HepG2 (cell line): ENCODE data around the gene RBM45. TPM values are rescaled to one million over a fixed set of nuclear protein-coding genes. Genes with fewer than 3 reads are reported as not detected.

Source experiments
- AGO2 ChIP-seq: fragments of 200-400 bp; formaldehyde crosslinking; optimal IDR thresholded peaks from 2 replicates; pipeline ENCODE3; 2017; ENCODE audit warnings: mild to moderate bottlenecking, low read depth, low read length, moderate library complexity
- ATAD3A ChIP-seq: sonication (generic); formaldehyde crosslinking; IDR thresholded peaks from 2 replicates; pipeline ENCODE4 v1.4.0; 2020; ENCODE audit warnings: missing genetic modification reagents
- DPF2 ChIP-seq: sonication (generic); formaldehyde crosslinking; IDR thresholded peaks from 2 replicates; pipeline ENCODE4 v1.4.0; 2020; ENCODE audit warnings: mild to moderate bottlenecking, low read depth, missing genetic modification reagents, borderline replicate concordance
- GATAD1 ChIP-seq: IDR thresholded peaks from 2 replicates; pipeline ENCODE4 v1.6.1; 2016; ENCODE audit warnings: missing genetic modification reagents, missing compliant biosample characterization
- HNRNPH1 ChIP-seq: fragments of 200-400 bp; formaldehyde crosslinking; optimal IDR thresholded peaks from 2 replicates; pipeline ENCODE3; 2017; ENCODE audit warnings: mild to moderate bottlenecking, low read depth, low read length
- MAZ ChIP-seq, 2 experiments: sonication (generic) in 1 of 2; formaldehyde crosslinking in 1 of 2; IDR thresholded peaks; 2 replicates each; pipeline versions ENCODE4 v1.5.0 to v1.6.1; 2012 to 2020; ENCODE audit warnings: low read depth in 2 of 2, mild to moderate bottlenecking in 2 of 2, borderline replicate concordance in 1 of 2, improper control_type of control experiment in 1 of 2, low read length in 1 of 2, missing genetic modification reagents in 1 of 2, moderate library complexity in 1 of 2
- MTF1 ChIP-seq: sonication (generic); formaldehyde crosslinking; IDR thresholded peaks from 2 replicates; pipeline ENCODE4 v1.5.0; 2020; ENCODE audit warnings: missing genetic modification reagents
- MTF2 ChIP-seq: sonication (generic); formaldehyde crosslinking; IDR thresholded peaks from 2 replicates; pipeline ENCODE4 v1.5.0; 2020; ENCODE audit warnings: missing genetic modification reagents, borderline replicate concordance
- MXD3 ChIP-seq: IDR thresholded peaks from 2 replicates; pipeline ENCODE4 v1.6.1; 2016; ENCODE audit warnings: mild to moderate bottlenecking, missing biosample characterization, missing genetic modification reagents
- NFIB ChIP-seq: sonication (generic); formaldehyde crosslinking; IDR thresholded peaks from 2 replicates; pipeline ENCODE4 v1.9.0; 2021; ENCODE audit warnings: missing genetic modification reagents, mild to moderate bottlenecking, borderline replicate concordance
- NFYC ChIP-seq: IDR thresholded peaks from 2 replicates; pipeline ENCODE4 v1.6.1; 2016; ENCODE audit warnings: missing genetic modification reagents, missing compliant biosample characterization
- RFX1 ChIP-seq: fragments of 450-650 bp; IDR thresholded peaks from 2 replicates; pipeline ENCODE4 v1.6.1; 2017
- SIX4 ChIP-seq: sonication (generic); formaldehyde crosslinking; IDR thresholded peaks from 2 replicates; pipeline ENCODE4 v1.4.0; 2020; ENCODE audit warnings: missing genetic modification reagents
- ZEB1 ChIP-seq: IDR thresholded peaks from 2 replicates; pipeline ENCODE4 v1.6.1; 2012; ENCODE audit warnings: mild to moderate bottlenecking, low read depth, inconsistent platforms; ENCODE audit not compliant: insufficient replicate concordance
- ZFY ChIP-seq: sonication (generic); formaldehyde crosslinking; IDR thresholded peaks from 2 replicates; pipeline ENCODE4 v1.4.0; 2020; ENCODE audit warnings: missing genetic modification reagents
- ZMAT5 ChIP-seq: sonication (generic); formaldehyde crosslinking; IDR thresholded peaks from 2 replicates; pipeline ENCODE4 v1.5.0; 2020; ENCODE audit warnings: mild to moderate bottlenecking, low read depth, missing genetic modification reagents, borderline replicate concordance
- ZNF30 ChIP-seq: sonication (generic); formaldehyde crosslinking; IDR thresholded peaks from 2 replicates; pipeline ENCODE4 v1.5.0; 2020; ENCODE audit warnings: mild to moderate bottlenecking, missing genetic modification reagents
- ZNF496 ChIP-seq: sonication (generic); formaldehyde crosslinking; IDR thresholded peaks from 2 replicates; pipeline ENCODE4 v1.8.1; 2023; ENCODE audit warnings: mild to moderate bottlenecking, moderate library complexity, missing genetic modification reagents; ENCODE audit not compliant: insufficient replicate concordance
- polyA plus RNA-seq, 8 experiments: library from polyadenylated mRNA; depleted of rRNA in 3 of 8; stranded (reverse) in 7 of 8; unstranded in 1 of 8; fragments of >200 nt; fragmentation: Illumina TruSeq in 4 of 8; extraction: Trizol in 4 of 8; gene quantifications; 2 replicates each; pipeline versions ENCODE4 v1.2.1 to v1.2.3, GENCODE V29; 2011 to 2016; ENCODE audit warnings: low read depth in 4 of 8, missing spikeins in 1 of 8, mixed read lengths in 1 of 8; ENCODE audit not compliant: insufficient read depth in 1 of 8
- total RNA-seq, 5 experiments: library from RNA; depleted of rRNA; stranded (reverse); fragments of >200 nt; fragmentation: Illumina TruSeq; extraction: Trizol; gene quantifications; 2 replicates each; pipeline ENCODE4 v1.2.3, GENCODE V29; 2016; ENCODE audit warnings: low read depth in 1 of 5
- TF ChIP-seq, protein P1 (sequence below): sonication (generic); formaldehyde crosslinking; IDR thresholded peaks from 2 replicates; pipeline ENCODE4 v1.5.0; 2020; ENCODE audit warnings: mild to moderate bottlenecking, missing genetic modification reagents
- TF ChIP-seq, protein P2 (sequence below): sonication (generic); formaldehyde crosslinking; IDR thresholded peaks from 2 replicates; pipeline ENCODE4 v1.4.0; 2020; ENCODE audit warnings: missing genetic modification reagents
- TF ChIP-seq, protein P3 (sequence below): sonication (generic); formaldehyde crosslinking; conservative IDR thresholded peaks from 2 replicates; pipeline ENCODE4 v1.5.0; 2020; ENCODE audit warnings: missing genetic modification reagents

The RBM45 gene
- total and polyA plus RNA-seq, 2 of the 13 experiments (the other 11 are each of a cell fraction or from before 2014, with no cell fraction given) = 5.7 to 25.2 TPM

DNA sequence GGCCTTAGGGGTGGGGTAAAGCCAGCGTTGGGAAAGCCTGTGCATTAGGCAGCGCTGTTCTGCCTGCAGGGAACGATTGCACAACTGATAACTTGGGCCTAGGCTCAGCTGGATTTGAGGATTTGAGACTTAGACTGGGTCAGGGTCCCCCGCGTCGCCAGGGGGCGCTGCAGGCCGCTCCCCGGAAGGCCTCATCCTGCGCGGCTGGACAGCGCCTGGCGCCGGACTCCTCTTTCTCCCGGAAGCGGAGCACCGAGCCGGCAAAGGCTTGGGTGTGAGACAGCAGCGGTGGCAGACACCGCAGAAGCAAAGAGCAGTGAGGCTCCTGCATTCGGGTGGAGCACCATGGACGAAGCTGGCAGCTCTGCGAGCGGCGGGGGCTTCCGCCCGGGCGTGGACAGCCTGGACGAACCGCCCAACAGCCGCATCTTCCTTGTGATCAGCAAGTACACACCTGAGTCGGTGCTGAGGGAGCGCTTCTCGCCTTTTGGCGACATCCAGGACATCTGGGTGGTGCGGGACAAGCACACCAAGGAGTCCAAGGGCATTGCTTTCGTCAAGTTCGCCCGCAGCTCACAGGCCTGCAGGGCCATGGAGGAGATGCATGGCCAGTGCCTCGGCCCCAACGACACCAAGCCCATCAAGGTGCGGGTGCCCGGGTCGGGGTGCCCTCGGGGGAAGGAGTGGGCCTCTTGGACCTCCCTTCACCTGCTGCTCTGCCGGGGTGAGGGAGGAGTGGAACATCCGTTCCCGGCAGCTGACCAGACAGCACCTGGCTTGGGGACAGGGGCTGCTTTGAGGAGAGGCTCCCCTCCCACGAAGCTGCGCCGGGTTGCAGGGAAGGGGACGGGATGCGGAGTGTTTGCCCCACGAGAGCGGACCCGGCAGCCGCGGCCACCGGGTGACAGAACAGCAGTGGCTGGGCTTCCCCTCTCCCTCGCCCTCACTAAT is at the start of gene RBM45 (continued):
- no peak for TF ChIP-seq NFIB (CRISPR knock-in tag)
- no peak for TF ChIP-seq MTF1 (CRISPR knock-in tag)
- TF ChIP-seq MXD3 (CRISPR knock-in tag) = peak; percentile 90
- TF ChIP-seq HNRNPH1 = no peak
- TF ChIP-seq ZNF30 = no peak
- peak; percentile 71 for TF ChIP-seq AGO2
- peak; percentile 82 for TF ChIP-seq SIX4 (CRISPR knock-in tag)
- TF ChIP-seq ZNF496 (CRISPR knock-in tag) = no peak
- peak; percentile 97 for TF ChIP-seq MTF2 (CRISPR knock-in tag)
- peak; percentile 21; the same call in 1 of the 2 replicates for TF ChIP-seq MAZ (IDR thresholded peaks at IDR 0.05; ENCODE audit: borderline replicate concordance, low read depth, low read length)
- TF ChIP-seq MAZ (CRISPR knock-in tag; IDR thresholded peaks at IDR 0.05; ENCODE audit: low read depth) = peak; percentile 97
- peak; percentile 99 for TF ChIP-seq ZFY (CRISPR knock-in tag)
- TF ChIP-seq, protein P1, sequence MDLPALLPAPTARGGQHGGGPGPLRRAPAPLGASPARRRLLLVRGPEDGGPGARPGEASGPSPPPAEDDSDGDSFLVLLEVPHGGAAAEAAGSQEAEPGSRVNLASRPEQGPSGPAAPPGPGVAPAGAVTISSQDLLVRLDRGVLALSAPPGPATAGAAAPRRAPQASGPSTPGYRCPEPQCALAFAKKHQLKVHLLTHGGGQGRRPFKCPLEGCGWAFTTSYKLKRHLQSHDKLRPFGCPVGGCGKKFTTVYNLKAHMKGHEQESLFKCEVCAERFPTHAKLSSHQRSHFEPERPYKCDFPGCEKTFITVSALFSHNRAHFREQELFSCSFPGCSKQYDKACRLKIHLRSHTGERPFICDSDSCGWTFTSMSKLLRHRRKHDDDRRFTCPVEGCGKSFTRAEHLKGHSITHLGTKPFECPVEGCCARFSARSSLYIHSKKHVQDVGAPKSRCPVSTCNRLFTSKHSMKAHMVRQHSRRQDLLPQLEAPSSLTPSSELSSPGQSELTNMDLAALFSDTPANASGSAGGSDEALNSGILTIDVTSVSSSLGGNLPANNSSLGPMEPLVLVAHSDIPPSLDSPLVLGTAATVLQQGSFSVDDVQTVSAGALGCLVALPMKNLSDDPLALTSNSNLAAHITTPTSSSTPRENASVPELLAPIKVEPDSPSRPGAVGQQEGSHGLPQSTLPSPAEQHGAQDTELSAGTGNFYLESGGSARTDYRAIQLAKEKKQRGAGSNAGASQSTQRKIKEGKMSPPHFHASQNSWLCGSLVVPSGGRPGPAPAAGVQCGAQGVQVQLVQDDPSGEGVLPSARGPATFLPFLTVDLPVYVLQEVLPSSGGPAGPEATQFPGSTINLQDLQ (CRISPR knock-in tag) = peak; percentile 84; the same call in 1 of the 2 replicates
- TF ChIP-seq, protein P2, sequence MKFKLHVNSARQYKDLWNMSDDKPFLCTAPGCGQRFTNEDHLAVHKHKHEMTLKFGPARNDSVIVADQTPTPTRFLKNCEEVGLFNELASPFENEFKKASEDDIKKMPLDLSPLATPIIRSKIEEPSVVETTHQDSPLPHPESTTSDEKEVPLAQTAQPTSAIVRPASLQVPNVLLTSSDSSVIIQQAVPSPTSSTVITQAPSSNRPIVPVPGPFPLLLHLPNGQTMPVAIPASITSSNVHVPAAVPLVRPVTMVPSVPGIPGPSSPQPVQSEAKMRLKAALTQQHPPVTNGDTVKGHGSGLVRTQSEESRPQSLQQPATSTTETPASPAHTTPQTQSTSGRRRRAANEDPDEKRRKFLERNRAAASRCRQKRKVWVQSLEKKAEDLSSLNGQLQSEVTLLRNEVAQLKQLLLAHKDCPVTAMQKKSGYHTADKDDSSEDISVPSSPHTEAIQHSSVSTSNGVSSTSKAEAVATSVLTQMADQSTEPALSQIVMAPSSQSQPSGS = peak; percentile 87
- no peak for TF ChIP-seq RFX1
- no peak; the same call in 1 of the 2 replicates for TF ChIP-seq DPF2
- peak; percentile 94 for TF ChIP-seq GATAD1 (CRISPR knock-in tag)
- TF ChIP-seq, protein P3, sequence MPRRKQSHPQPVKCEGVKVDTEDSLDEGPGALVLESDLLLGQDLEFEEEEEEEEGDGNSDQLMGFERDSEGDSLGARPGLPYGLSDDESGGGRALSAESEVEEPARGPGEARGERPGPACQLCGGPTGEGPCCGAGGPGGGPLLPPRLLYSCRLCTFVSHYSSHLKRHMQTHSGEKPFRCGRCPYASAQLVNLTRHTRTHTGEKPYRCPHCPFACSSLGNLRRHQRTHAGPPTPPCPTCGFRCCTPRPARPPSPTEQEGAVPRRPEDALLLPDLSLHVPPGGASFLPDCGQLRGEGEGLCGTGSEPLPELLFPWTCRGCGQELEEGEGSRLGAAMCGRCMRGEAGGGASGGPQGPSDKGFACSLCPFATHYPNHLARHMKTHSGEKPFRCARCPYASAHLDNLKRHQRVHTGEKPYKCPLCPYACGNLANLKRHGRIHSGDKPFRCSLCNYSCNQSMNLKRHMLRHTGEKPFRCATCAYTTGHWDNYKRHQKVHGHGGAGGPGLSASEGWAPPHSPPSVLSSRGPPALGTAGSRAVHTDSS (CRISPR knock-in tag) = 0 out of 2 replicates have a peak, but pooled peaks have one; percentile 31
- no peak; the same call in 1 of the 2 replicates for TF ChIP-seq NFYC
- TF ChIP-seq ATAD3A (CRISPR knock-in tag) = no peak
- peak; percentile 83 for TF ChIP-seq ZEB1
- no peak for TF ChIP-seq ZMAT5
